NCI-H446 treated with DMSO at 0.1 percent for 48 hours (cell line): ENCODE measurements around the gene NME3.

ENCODE experiments used
- DNase-seq: peaks from one replicate; lab custom pipeline; 2025; lab: John Stamatoyannopoulos, UW

The NME3 gene

GRCh38 chr16:1768767-1769401, 2.5 kb downstream of the NME3 start:
- no peak for DNase-seq

- DNase-seq = no peak
These were observed 3.1 kb downstream of the NME3 start for GRCh38 chr16:1768061-1768766.

GRCh38 chr16:1767116-1767994, 4.0 kb downstream of the NME3 start:
- DNase-seq = no peak

- DNase-seq = no peak
These were observed 4.6 kb downstream of the NME3 start for GRCh38 chr16:1766701-1767100.

- DNase-seq = no peak
These were observed 5.1 kb downstream of the NME3 start for GRCh38 chr16:1766231-1766630.

GRCh38 chr16:1765826-1766225, 5.5 kb downstream of the NME3 start:
- DNase-seq = no peak

GRCh38 chr16:1764971-1765370, 6.4 kb downstream of the NME3 start:
- DNase-seq = no peak

GRCh38 chr16:1763521-1764511, 7.5 kb downstream of the NME3 start:
- no peak for DNase-seq

- no peak for DNase-seq
These were observed 8.3 kb downstream of the NME3 start for GRCh38 chr16:1762879-1763520.

- DNase-seq = no peak
These were observed 9.0 kb downstream of the NME3 start for GRCh38 chr16:1762196-1762878.

- no peak for DNase-seq
These were observed 9.6 kb downstream of the NME3 start for GRCh38 chr16:1761751-1762150.

- no peak for DNase-seq
These were observed 10.4 kb downstream of the NME3 start for GRCh38 chr16:1760911-1761310.

- no peak for DNase-seq
These were observed 11.8 kb downstream of the NME3 start for GRCh38 chr16:1759511-1759910.

GRCh38 chr16:1758923-1759322, 12.4 kb downstream of the NME3 start:
- no peak for DNase-seq

GRCh38 chr16:1757714-1758461, 13.5 kb downstream of the NME3 start:
- no peak for DNase-seq

- DNase-seq = no peak
These were observed 17.1 kb downstream of the NME3 start for GRCh38 chr16:1754204-1754603.

GRCh38 chr16:1752853-1753252, 18.5 kb downstream of the NME3 start:
- no peak for DNase-seq

- no peak for DNase-seq
These were observed 19.4 kb downstream of the NME3 start for GRCh38 chr16:1751946-1752345.

- no peak for DNase-seq
These were observed 21.9 kb downstream of the NME3 start for GRCh38 chr16:1749152-1750117.
